Astrocyte (in vitro differentiated cells and primary cell): ENCODE data around the gene PTGES3L. TPM values are rescaled to one million over a fixed set of nuclear protein-coding genes. Genes with fewer than 3 reads are reported as not detected.

Experiments used
- DNase-seq: peaks from one replicate; pipeline ENCODE4 v3.0.0-alpha.2; 2010; ENCODE audit warnings: low read depth
- FAIRE-seq: peaks from 2 replicates; lab custom pipeline; 2011; peaks lifted over from hg19 to GRCh38; lab: Jason Lieb, UNC
- H2AFZ ChIP-seq: 2 replicates; pipeline ENCODE4 v1.6.0; 2012; ENCODE audit warnings: low read depth, low read length, inconsistent platforms
- H3K27ac ChIP-seq: 2 replicates; pipeline ENCODE4 v1.5.1; 2011; ENCODE audit warnings: low read depth, low read length, inconsistent platforms
- H3K27me3 ChIP-seq: 2 replicates; pipeline ENCODE4 v1.6.0; 2011; ENCODE audit warnings: low read length, inconsistent platforms; ENCODE audit not compliant: insufficient read depth
- H3K36me3 ChIP-seq: 2 replicates; pipeline ENCODE4 v1.5.1; 2011; ENCODE audit warnings: low read length, inconsistent platforms; ENCODE audit not compliant: insufficient read depth
- H3K4me1 ChIP-seq: 2 replicates; pipeline ENCODE4 v1.5.1; 2011; ENCODE audit warnings: low read length, inconsistent platforms; ENCODE audit not compliant: insufficient read depth
- H3K4me2 ChIP-seq: 2 replicates; pipeline ENCODE4 v1.6.0; 2012; ENCODE audit warnings: low read length, inconsistent platforms
- H3K4me3 ChIP-seq: 2 replicates; pipeline ENCODE4 v1.5.1; 2011; ENCODE audit warnings: low read depth, mild to moderate bottlenecking, low read length, inconsistent platforms; ENCODE audit not compliant: insufficient read depth
- H3K79me2 ChIP-seq: 2 replicates; pipeline ENCODE4 v1.6.0; 2012; ENCODE audit warnings: mild to moderate bottlenecking, low read length, inconsistent platforms; ENCODE audit not compliant: insufficient read depth
- H3K9ac ChIP-seq: 2 replicates; pipeline ENCODE4 v1.6.0; 2012; ENCODE audit warnings: mild to moderate bottlenecking, low read length, inconsistent platforms
- H3K9me3 ChIP-seq: 2 replicates; pipeline ENCODE4 v1.5.1; 2012; ENCODE audit warnings: low read depth, mild to moderate bottlenecking, low read length, inconsistent platforms; ENCODE audit not compliant: insufficient read depth
- H4K20me1 ChIP-seq: 2 replicates; pipeline ENCODE4 v1.6.0; 2012; ENCODE audit warnings: low read length, inconsistent platforms; ENCODE audit not compliant: insufficient read depth
- H3K27ac Mint-ChIP-seq: one replicate; pipeline ENCODE4 v1.8.0; 2021; ENCODE audit warnings: mild to moderate bottlenecking, mixed read lengths; ENCODE audit not compliant: unreplicated experiment
- H3K27me3 Mint-ChIP-seq: one replicate; pipeline ENCODE4 v1.8.0; 2021; ENCODE audit warnings: low read depth, mixed read lengths; ENCODE audit not compliant: unreplicated experiment
- H3K36me3 Mint-ChIP-seq: one replicate; pipeline ENCODE4 v1.8.0; 2021; ENCODE audit warnings: low read depth, mixed read lengths; ENCODE audit not compliant: unreplicated experiment
- H3K4me1 Mint-ChIP-seq: one replicate; pipeline ENCODE4 v1.8.0; 2021; ENCODE audit warnings: low read depth, mixed read lengths; ENCODE audit not compliant: unreplicated experiment
- H3K4me3 Mint-ChIP-seq: one replicate; pipeline ENCODE4 v1.8.0; 2021; ENCODE audit warnings: mild to moderate bottlenecking, moderate library complexity, mixed read lengths; ENCODE audit not compliant: unreplicated experiment
- H3K9me3 Mint-ChIP-seq: one replicate; pipeline ENCODE4 v1.8.0; 2021; ENCODE audit warnings: mild to moderate bottlenecking, mixed read lengths; ENCODE audit not compliant: unreplicated experiment
- EZH2 ChIP-seq: IDR thresholded peaks from 2 replicates; pipeline ENCODE4 v1.6.1; 2012; ENCODE audit warnings: mild to moderate bottlenecking, low read length, inconsistent platforms; ENCODE audit not compliant: insufficient read depth
- total RNA-seq: library from RNA; stranded (reverse); gene quantifications from 2 replicates; pipeline ENCODE4 v1.2.1, GENCODE V29; 2021
- TF ChIP-seq, protein P1 (sequence below): IDR thresholded peaks from 2 replicates; pipeline ENCODE4 v1.5.1; 2011; ENCODE audit warnings: low read depth, mild to moderate bottlenecking, inconsistent platforms, low read length, moderate library complexity; ENCODE audit not compliant: insufficient read depth

PTGES3L gene
- total RNA-seq, 1 donor from 2014 or later, result 5.1 TPM

- no peaks in the 10 kb centered on the region for H3K27me3 Mint-ChIP-seq
- TF ChIP-seq, protein P1, sequence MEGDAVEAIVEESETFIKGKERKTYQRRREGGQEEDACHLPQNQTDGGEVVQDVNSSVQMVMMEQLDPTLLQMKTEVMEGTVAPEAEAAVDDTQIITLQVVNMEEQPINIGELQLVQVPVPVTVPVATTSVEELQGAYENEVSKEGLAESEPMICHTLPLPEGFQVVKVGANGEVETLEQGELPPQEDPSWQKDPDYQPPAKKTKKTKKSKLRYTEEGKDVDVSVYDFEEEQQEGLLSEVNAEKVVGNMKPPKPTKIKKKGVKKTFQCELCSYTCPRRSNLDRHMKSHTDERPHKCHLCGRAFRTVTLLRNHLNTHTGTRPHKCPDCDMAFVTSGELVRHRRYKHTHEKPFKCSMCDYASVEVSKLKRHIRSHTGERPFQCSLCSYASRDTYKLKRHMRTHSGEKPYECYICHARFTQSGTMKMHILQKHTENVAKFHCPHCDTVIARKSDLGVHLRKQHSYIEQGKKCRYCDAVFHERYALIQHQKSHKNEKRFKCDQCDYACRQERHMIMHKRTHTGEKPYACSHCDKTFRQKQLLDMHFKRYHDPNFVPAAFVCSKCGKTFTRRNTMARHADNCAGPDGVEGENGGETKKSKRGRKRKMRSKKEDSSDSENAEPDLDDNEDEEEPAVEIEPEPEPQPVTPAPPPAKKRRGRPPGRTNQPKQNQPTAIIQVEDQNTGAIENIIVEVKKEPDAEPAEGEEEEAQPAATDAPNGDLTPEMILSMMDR, result no peak
- TF ChIP-seq EZH2, result no peak
These were observed 30.9 kb upstream of the PTGES3L start for GRCh38 chr17:43010667-43011308.

GRCh38 chr17:43006639-43007551, 27.0 kb upstream of the PTGES3L start, which contains the start of gene IFI35:
Gene IFI35 (plus strand): TSS chr17:43006784. CDS start chr17:43006948, 164 bp downstream.
- Histone ChIP-seq H3K9ac (peak within 1 kb of the TSS; percentile 87), H3K4me3 (peak within 1 kb of the TSS; percentile 78), H3K4me1 (peaks cover 12% of the 10 kb centered on the region), H2AFZ (peak within 1 kb of the TSS; percentile 61), H3K79me2 (peaks cover 8% of the 10 kb centered on the region), H3K36me3 (peaks cover 20% of the 10 kb centered on the region), H3K4me2 (peak within 1 kb of the TSS; percentile 87), H4K20me1 (peaks cover 22% of the 10 kb centered on the region), H3K27ac (peak within 1 kb of the TSS; percentile 69), H3K9me3 (no peaks in the 10 kb centered on the region), H3K27me3 (no peaks in the 10 kb centered on the region)
- Mint-ChIP-seq H3K27me3 (no peaks in the 10 kb centered on the region), H3K27ac (peak within 1 kb of the TSS; percentile 97), H3K4me3 (peak within 1 kb of the TSS; percentile 94), H3K9me3 (peaks cover 2% of the 10 kb centered on the region), H3K36me3 (peaks cover 29% of the 10 kb centered on the region), H3K4me1 (peaks cover 29% of the 10 kb centered on the region)
- FAIRE-seq, result no peak
- TF ChIP-seq, protein P1, result no peak
- TF ChIP-seq EZH2, result no peak
- peak; percentile 74 for DNase-seq

More at GRCh38 chr17:43010667-43011308, 30.9 kb upstream of the PTGES3L start:
- H3K4me1 Mint-ChIP-seq, result peaks cover 30% of the 10 kb centered on the region
- H3K4me3 Mint-ChIP-seq, result peak overlapping the region; percentile 41
- Histone ChIP-seq H3K27me3 (no peaks in the 10 kb centered on the region), H3K79me2 (no peaks in the 10 kb centered on the region), H3K9me3 (no peaks in the 10 kb centered on the region), H3K9ac (no peak overlapping the region), H3K4me3 (no peak overlapping the region), H4K20me1 (peaks cover 8% of the 10 kb centered on the region), H3K4me2 (no peak overlapping the region), H3K27ac (no peak overlapping the region), H3K36me3 (peaks cover 2% of the 10 kb centered on the region), H2AFZ (no peak overlapping the region), H3K4me1 (no peaks in the 10 kb centered on the region)
- H3K9me3 Mint-ChIP-seq, result peaks cover 2% of the 10 kb centered on the region
- H3K27ac Mint-ChIP-seq, result peak overlapping the region; percentile 43
- FAIRE-seq, result no peak
- DNase-seq, result no peak
- H3K36me3 Mint-ChIP-seq, result peaks cover 13% of the 10 kb centered on the region
